Activated naive CD4-positive, alpha-beta T cell treated with anti-CD3 and anti-CD28 coated beads, Interleukin-2, amount 50 U/mL, for 24 hours (primary cell): ENCODE data around the gene ZNF445.
"Not testable (repeated sequence)": the region's sequence is repeated elsewhere in the genome, so short reads cannot be mapped to it uniquely, and the experiment has no call there.

ENCODE experiments used
- H3K27ac Mint-ChIP-seq: one replicate; pipeline ENCODE4 v1.8.0; 2021; ENCODE audit warnings: mild to moderate bottlenecking, mixed read lengths
- H3K27me3 Mint-ChIP-seq: one replicate; pipeline ENCODE4 v1.8.0; 2021; ENCODE audit warnings: mixed read lengths
- H3K36me3 Mint-ChIP-seq: one replicate; pipeline ENCODE4 v1.8.0; 2021; ENCODE audit warnings: mixed read lengths
- H3K4me1 Mint-ChIP-seq: one replicate; pipeline ENCODE4 v1.8.0; 2021; ENCODE audit warnings: mixed read lengths
- H3K4me3 Mint-ChIP-seq: one replicate; pipeline ENCODE4 v1.8.0; 2021; ENCODE audit warnings: mild to moderate bottlenecking, mixed read lengths
- H3K9me3 Mint-ChIP-seq: one replicate; pipeline ENCODE4 v1.8.0; 2021; ENCODE audit warnings: mixed read lengths

The ZNF445 gene

DNA sequence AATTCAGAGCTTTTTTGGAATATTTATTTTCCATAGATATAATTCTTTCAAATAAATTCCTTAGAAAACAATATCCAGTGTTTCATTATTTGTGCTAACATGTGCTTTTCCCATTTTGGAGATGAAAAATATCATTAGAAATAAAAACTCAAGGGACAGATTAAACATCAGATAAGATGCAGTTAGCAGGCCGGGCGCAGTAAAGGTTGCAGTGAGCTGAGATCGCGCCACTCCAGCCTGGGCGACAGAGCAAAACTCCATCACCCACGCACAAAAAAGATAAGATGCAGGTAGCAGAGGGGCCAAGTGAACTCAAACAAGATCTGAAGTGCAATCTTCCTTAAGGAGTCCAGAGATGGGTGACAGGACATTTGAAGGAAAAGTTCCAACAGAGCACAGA is 48.0 kb downstream of the ZNF445 start:
- Mint-ChIP-seq H3K9me3 (no peaks in the 10 kb centered on the region), H3K4me3 (no peak overlapping the region), H3K36me3 (no peaks in the 10 kb centered on the region), H3K4me1 (no peaks in the 10 kb centered on the region), H3K27ac (no peak overlapping the region), H3K27me3 (no peaks in the 10 kb centered on the region)

GRCh38 chr3:44428910-44429309 is 48.6 kb downstream of the ZNF445 start:
- Mint-ChIP-seq H3K27me3 (no peaks in the 10 kb centered on the region), H3K27ac (no peak overlapping the region), H3K9me3 (no peaks in the 10 kb centered on the region), H3K36me3 (no peaks in the 10 kb centered on the region), H3K4me1 (no peaks in the 10 kb centered on the region), H3K4me3 (no peak overlapping the region)

- no peak overlapping the region for H3K27ac Mint-ChIP-seq
- no peaks in the 10 kb centered on the region for H3K9me3 Mint-ChIP-seq
- H3K36me3 Mint-ChIP-seq = no peaks in the 10 kb centered on the region
- H3K27me3 Mint-ChIP-seq = peaks cover 3% of the 10 kb centered on the region
- no peaks in the 10 kb centered on the region for H3K4me1 Mint-ChIP-seq
- no peak overlapping the region for H3K4me3 Mint-ChIP-seq
Measured at GRCh38 chr3:44427683-44428082, 49.8 kb downstream of the ZNF445 start.

GRCh38 chr3:44424758-44425157 is 52.7 kb downstream of the ZNF445 start:
- no peaks in the 10 kb centered on the region for H3K36me3 Mint-ChIP-seq
- H3K4me1 Mint-ChIP-seq = no peaks in the 10 kb centered on the region

GRCh38 chr3:44421280-44421679 is 56.2 kb downstream of the ZNF445 start:
- Mint-ChIP-seq H3K27me3 (peaks cover 3% of the 10 kb centered on the region), H3K4me3 (no peak overlapping the region), H3K27ac (no peak overlapping the region), H3K9me3 (no peaks in the 10 kb centered on the region), H3K36me3 (no peaks in the 10 kb centered on the region), H3K4me1 (no peaks in the 10 kb centered on the region)

More at GRCh38 chr3:44424758-44425157, 52.7 kb downstream of the ZNF445 start:
- Mint-ChIP-seq H3K4me3 (no peak overlapping the region), H3K27ac (no peak overlapping the region), H3K9me3 (no peaks in the 10 kb centered on the region), H3K27me3 (peaks cover 3% of the 10 kb centered on the region)

GRCh38 chr3:44420676-44421075 is 56.8 kb downstream of the ZNF445 start:
- Mint-ChIP-seq H3K36me3 (no peaks in the 10 kb centered on the region), H3K27me3 (peaks cover 3% of the 10 kb centered on the region), H3K9me3 (no peaks in the 10 kb centered on the region), H3K4me3 (no peak overlapping the region), H3K4me1 (no peaks in the 10 kb centered on the region), H3K27ac (no peak overlapping the region)

- no peaks in the 10 kb centered on the region for H3K36me3 Mint-ChIP-seq
- H3K4me1 Mint-ChIP-seq = no peaks in the 10 kb centered on the region
- H3K27me3 Mint-ChIP-seq = peaks cover 3% of the 10 kb centered on the region
- no peaks in the 10 kb centered on the region for H3K9me3 Mint-ChIP-seq
- no peak overlapping the region for H3K27ac Mint-ChIP-seq
- no peak overlapping the region for H3K4me3 Mint-ChIP-seq
Measured at GRCh38 chr3:44419923-44420650, 57.4 kb downstream of the ZNF445 start.

- Mint-ChIP-seq H3K27me3 (peaks cover 3% of the 10 kb centered on the region), H3K4me1 (no peaks in the 10 kb centered on the region), H3K36me3 (no peaks in the 10 kb centered on the region), H3K4me3 (no peak overlapping the region), H3K9me3 (no peaks in the 10 kb centered on the region), H3K27ac (no peak overlapping the region)
Measured at GRCh38 chr3:44419116-44419922, 58.2 kb downstream of the ZNF445 start.

DNA sequence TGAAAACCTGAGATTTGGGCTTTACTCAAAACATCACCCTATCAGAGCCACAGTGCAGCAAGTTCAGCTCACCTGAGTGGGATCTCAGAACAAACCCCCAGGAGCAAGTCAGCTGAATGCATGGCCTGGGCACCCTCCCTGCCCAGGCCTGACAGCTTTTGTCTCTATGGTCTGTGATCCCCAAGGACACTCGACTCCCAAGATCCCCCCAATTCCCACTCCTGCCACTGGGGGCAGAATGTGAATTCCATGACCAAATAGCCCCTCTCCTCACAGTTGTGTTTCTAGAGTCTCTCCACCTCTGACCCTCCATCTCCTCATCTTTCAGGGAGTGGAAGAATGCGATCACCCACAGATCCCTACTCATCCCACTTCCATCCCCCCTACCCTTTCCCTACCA is 58.9 kb downstream of the ZNF445 start:
- Mint-ChIP-seq H3K27ac (no peak overlapping the region), H3K27me3 (peaks cover 2% of the 10 kb centered on the region), H3K4me1 (no peaks in the 10 kb centered on the region), H3K4me3 (no peak overlapping the region), H3K9me3 (no peaks in the 10 kb centered on the region), H3K36me3 (no peaks in the 10 kb centered on the region)

DNA sequence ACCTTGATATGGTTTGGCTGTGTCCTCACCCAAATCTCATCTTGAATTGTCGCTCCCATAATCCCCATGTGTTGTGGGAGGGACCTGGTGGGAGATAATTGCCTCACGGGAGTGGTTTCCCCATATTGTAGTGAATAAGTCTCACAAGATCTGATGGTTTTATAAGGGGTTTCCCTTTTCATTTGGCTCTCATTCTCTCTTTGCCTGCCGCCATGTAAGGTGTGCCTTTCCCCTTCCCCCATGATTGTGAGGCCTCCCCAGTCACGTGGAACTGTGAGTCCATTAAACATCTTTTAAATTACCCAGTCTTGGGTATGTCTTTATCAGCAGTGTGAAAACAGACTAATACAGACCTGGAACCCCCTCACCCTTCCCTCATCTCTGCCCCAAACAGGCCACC is 59.4 kb downstream of the ZNF445 start:
- not testable (repeated sequence) for H3K9me3 Mint-ChIP-seq, H3K36me3 Mint-ChIP-seq, H3K4me1 Mint-ChIP-seq, H3K27ac Mint-ChIP-seq, H3K4me3 Mint-ChIP-seq, H3K27me3 Mint-ChIP-seq

GRCh38 chr3:44416031-44417030 is 61.1 kb downstream of the ZNF445 start:
- Mint-ChIP-seq H3K27me3 (no peaks in the 10 kb centered on the region), H3K27ac (no peak overlapping the region), H3K9me3 (no peaks in the 10 kb centered on the region), H3K4me1 (no peaks in the 10 kb centered on the region), H3K4me3 (no peak overlapping the region), H3K36me3 (no peaks in the 10 kb centered on the region)

DNA sequence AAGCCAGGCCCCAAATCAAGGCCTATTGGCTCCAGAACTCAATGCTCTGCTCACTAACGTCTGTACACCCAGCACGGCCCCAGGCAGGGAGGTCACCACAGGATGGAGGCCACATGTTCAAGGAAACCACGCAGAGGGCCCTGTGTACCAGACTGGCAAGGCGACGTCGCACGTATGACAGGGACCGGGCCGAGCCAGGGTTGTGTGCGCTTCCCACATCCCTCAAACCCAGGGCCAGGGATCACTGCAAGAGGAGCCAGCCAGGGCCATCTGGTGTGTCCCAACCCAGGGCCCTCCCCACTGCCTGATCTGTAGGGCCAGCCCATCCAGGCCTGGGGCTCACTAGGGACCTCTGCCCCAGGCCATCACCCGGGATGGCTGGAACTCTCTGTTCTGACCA is 62.0 kb downstream of the ZNF445 start:
- no peaks in the 10 kb centered on the region for H3K36me3 Mint-ChIP-seq
- H3K4me1 Mint-ChIP-seq = no peaks in the 10 kb centered on the region
- no peak overlapping the region for H3K27ac Mint-ChIP-seq
- H3K27me3 Mint-ChIP-seq = no peaks in the 10 kb centered on the region
- no peak overlapping the region for H3K4me3 Mint-ChIP-seq
- H3K9me3 Mint-ChIP-seq = no peaks in the 10 kb centered on the region

DNA sequence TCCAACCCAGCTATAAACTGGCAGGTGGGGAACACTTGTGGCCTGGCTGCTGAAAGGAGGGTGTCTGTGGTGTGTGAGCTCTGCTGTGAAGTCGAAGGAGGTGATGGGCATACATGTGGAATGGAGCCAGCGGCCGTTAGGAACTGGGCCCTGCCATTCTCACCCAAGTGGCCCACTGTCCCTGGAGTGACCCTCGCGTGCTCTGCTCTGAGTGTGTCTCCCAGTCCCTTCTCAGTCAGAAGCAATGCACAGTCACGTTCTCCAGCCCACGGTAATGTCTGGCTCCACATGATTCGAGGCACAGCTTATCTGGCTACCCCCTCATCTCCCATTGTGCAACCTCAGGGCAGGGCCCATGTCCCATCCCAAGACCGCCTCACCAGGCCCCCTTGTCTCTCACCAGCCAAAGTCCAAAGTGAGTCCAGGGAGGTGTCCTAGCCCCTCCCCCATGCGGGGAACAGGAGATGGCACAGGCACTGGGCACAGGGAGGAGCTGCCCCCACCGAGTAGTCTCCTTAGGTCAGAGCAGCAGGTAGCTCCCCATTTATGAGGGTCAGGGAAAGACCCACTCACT is 62.9 kb downstream of the ZNF445 start:
- Mint-ChIP-seq H3K27me3 (no peaks in the 10 kb centered on the region), H3K4me3 (no peak overlapping the region), H3K27ac (no peak overlapping the region), H3K9me3 (no peaks in the 10 kb centered on the region), H3K4me1 (no peaks in the 10 kb centered on the region), H3K36me3 (no peaks in the 10 kb centered on the region)

DNA sequence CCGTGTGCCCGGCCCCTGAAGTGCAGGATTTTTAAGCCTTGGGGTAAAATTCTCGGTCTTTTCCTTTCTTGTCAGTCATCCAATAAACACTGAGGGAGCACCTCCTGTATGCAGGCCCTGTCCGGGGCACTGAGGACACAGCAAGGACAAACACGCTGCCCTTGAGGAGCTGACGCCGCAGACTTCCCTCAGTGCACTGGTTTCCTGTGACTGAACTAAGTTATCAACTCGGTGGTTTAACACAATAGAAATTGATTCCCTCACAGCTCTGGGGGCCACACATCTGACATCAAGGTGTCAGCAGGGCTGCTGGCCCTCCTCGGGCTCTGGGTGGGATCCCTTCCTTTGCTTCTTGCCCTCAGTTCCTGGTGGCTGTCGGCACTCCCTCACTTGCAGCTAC is 65.1 kb downstream of the ZNF445 start:
- Mint-ChIP-seq H3K9me3 (no peaks in the 10 kb centered on the region), H3K4me3 (no peak overlapping the region), H3K36me3 (peaks cover 2% of the 10 kb centered on the region), H3K27me3 (no peaks in the 10 kb centered on the region), H3K27ac (no peak overlapping the region), H3K4me1 (no peaks in the 10 kb centered on the region)

GRCh38 chr3:44411031-44411645 is 66.3 kb downstream of the ZNF445 start:
- Mint-ChIP-seq H3K9me3 (no peaks in the 10 kb centered on the region), H3K4me3 (no peak overlapping the region), H3K27me3 (no peaks in the 10 kb centered on the region), H3K27ac (no peak overlapping the region), H3K36me3 (peaks cover 2% of the 10 kb centered on the region), H3K4me1 (no peaks in the 10 kb centered on the region)
